SK-N-SH (cell line): ENCODE results near the gene ACIN1. TPM values are rescaled to one million over a fixed set of nuclear protein-coding genes. Genes with fewer than 3 reads are reported as not detected.

Experiments
- CTCF ChIA-PET: fragments of 300-600, 350-600 bp; formaldehyde crosslinking; extraction: SDS; loops from one replicate; lab custom pipeline; 2021; lab: Yijun Ruan, JAX
- POLR2A ChIA-PET: fragments of 350-600 bp; sonication (Branson Sonifier 250); formaldehyde crosslinking; extraction: SDS; loops from one replicate; lab custom pipeline; 2020; ENCODE audit warnings: antibody characterized with exemption, inconsistent platforms; lab: Yijun Ruan, JAX
- DNase-seq: peaks from one replicate; pipeline ENCODE4 v3.0.0; 2012
- H2AFZ ChIP-seq: fragments of 200-600 bp; sonication (generic); 2 replicates; pipeline ENCODE4 v1.8.1; 2016; ENCODE audit warnings: antibody characterized with exemption, mild to moderate bottlenecking, low read depth
- H3F3A ChIP-seq: fragments of 200-600 bp; sonication (generic); replicated peaks from 2 replicates; pipeline ENCODE3; 2016; ENCODE audit warnings: antibody characterized with exemption, mild to moderate bottlenecking; ENCODE audit not compliant: insufficient read depth
- H3K27ac ChIP-seq, 2 experiments: fragments of 200-500 bp in 1 of 2; fragments of 200-600 bp in 1 of 2; sonication (Bioruptor generic) in 1 of 2; sonication (generic), shearing (Covaris generic) in 1 of 2; 2 replicates each; pipeline versions ENCODE4 v1.5.1 to v1.6.1; 2014 to 2016; ENCODE audit warnings: low read depth in 2 of 2, inconsistent platforms in 1 of 2, low read length in 1 of 2, mild to moderate bottlenecking in 1 of 2, mixed read lengths in 1 of 2
- H3K27me3 ChIP-seq: fragments of 200-600 bp; sonication (generic), shearing (Covaris generic); 2 replicates; pipeline ENCODE4 v1.6.1; 2016; ENCODE audit warnings: mixed run types; ENCODE audit not compliant: insufficient read depth
- H3K36me3 ChIP-seq, 2 experiments: fragments of 200-500 bp in 1 of 2; fragments of 200-600 bp in 1 of 2; sonication (Bioruptor generic) in 1 of 2; sonication (generic) in 1 of 2; replicated peaks in 1 of 2; 2 replicates each; pipeline versions ENCODE3 to v1.5.1; 2014 to 2016; ENCODE audit warnings: low read length in 1 of 2, mild to moderate bottlenecking in 1 of 2; ENCODE audit not compliant: insufficient read depth in 2 of 2, control insufficient read depth in 1 of 2
- H3K4me1 ChIP-seq, 2 experiments: fragments of 200-500 bp in 1 of 2; fragments of 200-600 bp in 1 of 2; sonication (Bioruptor generic) in 1 of 2; sonication (generic), shearing (Covaris generic) in 1 of 2; 2 replicates each; pipeline versions ENCODE4 v1.5.1 to v1.6.1; 2014 to 2016; ENCODE audit warnings: low read depth in 1 of 2, low read length in 1 of 2, mixed run types in 1 of 2; ENCODE audit not compliant: insufficient read depth in 2 of 2, control insufficient read depth in 1 of 2
- H3K4me2 ChIP-seq: fragments of 200-600 bp; sonication (generic), shearing (Covaris generic); 2 replicates; pipeline ENCODE4 v1.6.1; 2017; ENCODE audit warnings: mixed run types
- H3K4me3 ChIP-seq, 2 experiments: fragments of 200-500 bp in 1 of 2; fragments of 200-600 bp in 1 of 2; sonication (Bioruptor generic) in 1 of 2; sonication (generic), shearing (Covaris generic) in 1 of 2; 2 replicates each; pipeline versions ENCODE4 v1.5.1 to v1.8.1; 2014 to 2016; ENCODE audit warnings: low read depth in 2 of 2, inconsistent platforms in 1 of 2, low read length in 1 of 2, mild to moderate bottlenecking in 1 of 2, mixed read lengths in 1 of 2, moderate library complexity in 1 of 2
- H3K79me2 ChIP-seq: fragments of 200-600 bp; sonication (generic); 2 replicates; pipeline ENCODE4 v1.8.1; 2017; ENCODE audit warnings: mild to moderate bottlenecking; ENCODE audit not compliant: insufficient read depth
- H3K9ac ChIP-seq: fragments of 200-600 bp; sonication (generic); 2 replicates; pipeline ENCODE4 v1.6.1; 2017; ENCODE audit warnings: mixed run types
- H3K9me2 ChIP-seq: fragments of 200-600 bp; sonication (generic); 2 replicates; pipeline ENCODE4 v1.6.1; 2017; ENCODE audit warnings: mixed run types
- H3K9me3 ChIP-seq: fragments of 200-600 bp; sonication (generic); 2 replicates; pipeline ENCODE4 v1.6.1; 2017; ENCODE audit warnings: mixed run types, mild to moderate bottlenecking, moderate library complexity
- H4K20me1 ChIP-seq: fragments of 200-600 bp; sonication (generic); 2 replicates; pipeline ENCODE4 v1.6.1; 2017; ENCODE audit warnings: mild to moderate bottlenecking, mixed run types; ENCODE audit not compliant: insufficient read depth
- CHD2 ChIP-seq: fragments of 150-350 bp; IDR thresholded peaks from 2 replicates; pipeline ENCODE4 v1.6.1; 2018; ENCODE audit warnings: low read length; ENCODE audit not compliant: partially characterized antibody
- CTCF ChIP-seq: fragments of 200-600 bp; sonication (generic); IDR thresholded peaks from 2 replicates; pipeline ENCODE4 v1.6.1; 2017; ENCODE audit warnings: antibody characterized with exemption, mild to moderate bottlenecking, moderate library complexity
- EZH2phosphoT487 ChIP-seq: fragments of 200-600 bp; sonication (generic); IDR thresholded peaks from 2 replicates; pipeline ENCODE4 v1.6.1; 2017; ENCODE audit warnings: low read depth, mixed run types, mild to moderate bottlenecking, antibody characterized with exemption, moderate library complexity, borderline replicate concordance
- FOXM1 ChIP-seq: IDR thresholded peaks from 2 replicates; pipeline ENCODE4 v1.4.0; 2012; ENCODE audit warnings: low read depth, mild to moderate bottlenecking
- GATA2 ChIP-seq: sonication (generic); formaldehyde crosslinking; IDR thresholded peaks from 2 replicates; pipeline ENCODE4 v1.5.0; 2020; ENCODE audit warnings: mild to moderate bottlenecking, missing genetic modification reagents
- JUND ChIP-seq: IDR thresholded peaks from 2 replicates; pipeline ENCODE4 v1.4.0; 2012
- MXI1 ChIP-seq: IDR thresholded peaks from 2 replicates; pipeline ENCODE4 v1.6.1; 2012; ENCODE audit warnings: mild to moderate bottlenecking, low read depth, low read length, improper control_type of control experiment
- NRF1 ChIP-seq: IDR thresholded peaks from 2 replicates; pipeline ENCODE4 v1.6.1; 2012; ENCODE audit warnings: low read depth, mild to moderate bottlenecking, low read length
- POLR2AphosphoS5 ChIP-seq: IDR thresholded peaks from 2 replicates; pipeline ENCODE4 v1.6.1; 2012; ENCODE audit warnings: low read depth, low read length
- RAD21 ChIP-seq: IDR thresholded peaks from 2 replicates; pipeline ENCODE4 v1.6.1; 2012; ENCODE audit warnings: mild to moderate bottlenecking, low read length
- RXRA ChIP-seq: IDR thresholded peaks from 2 replicates; pipeline ENCODE4 v1.4.0; 2012; ENCODE audit warnings: low read depth, mild to moderate bottlenecking, borderline replicate concordance
- SMC3 ChIP-seq: IDR thresholded peaks from 2 replicates; pipeline ENCODE4 v1.6.1; 2012; ENCODE audit warnings: low read depth, low read length, improper control_type of control experiment
- TAF1 ChIP-seq: IDR thresholded peaks from 2 replicates; pipeline ENCODE4 v1.6.1; 2012; ENCODE audit warnings: low read depth, mild to moderate bottlenecking, low read length, moderate library complexity, borderline replicate concordance
- TCF12 ChIP-seq: IDR thresholded peaks from 2 replicates; pipeline ENCODE4 v1.4.0; 2012
- USF2 ChIP-seq: fragments of 150-350 bp; IDR thresholded peaks from 2 replicates; pipeline ENCODE4 v1.6.1; 2017; ENCODE audit warnings: antibody characterized with exemption, low read length, low read depth, borderline replicate concordance
- WGBS: methylation state at CpG from one replicate; pipeline ENCODE4 v1.1.6; 2017; ENCODE audit warnings: low lambda C conversion rate; 5-methylcytosine and 5-hydroxymethylcytosine counted together
- polyA plus RNA-seq, 3 experiments: library from polyadenylated mRNA; depleted of rRNA; stranded (reverse); fragments of >200 nt; gene quantifications; 2 replicates each; pipeline ENCODE4 v1.2.3, GENCODE V29; 2012
- TF ChIP-seq, protein P1 (sequence below): IDR thresholded peaks from 2 replicates; pipeline ENCODE4 v1.4.0; 2012; ENCODE audit warnings: low read depth
- TF ChIP-seq, protein P2 (sequence below): fragments of 150-350 bp; IDR thresholded peaks from 2 replicates; pipeline ENCODE4 v1.6.1; 2016; ENCODE audit warnings: mild to moderate bottlenecking, low read depth, low read length
- TF ChIP-seq, protein P3 (sequence below): IDR thresholded peaks from 2 replicates; pipeline ENCODE4 v1.4.0; 2012; ENCODE audit warnings: low read depth, borderline replicate concordance

ACIN1 gene
- polyA plus RNA-seq, 1 of the 3 experiments (the other 2 are of a cell fraction) = 159 TPM

GRCh38 chr14:23043145-23043544 lies 51.8 kb downstream of the ACIN1 start:
- CTCF ChIA-PET = interaction anchor here (1.0 to 33.1 kb wide), 6 partner anchors 10 to 55 kb away, joined by 3 to 1566 read pairs (median 4); partner anchors contain the start of genes AJUBA and CDH24
- Histone ChIP-seq H3K79me2 (no peaks in the 10 kb centered on the region), H3K4me3 (no peak overlapping the region), H3K4me2 (no peak overlapping the region), H3K9me3 (no peaks in the 10 kb centered on the region), H3K4me1 (peaks cover 0 to 11% of the 10 kb centered on the region in 2 experiments; a peak in 1 of 4 replicates), H4K20me1 (no peaks in the 10 kb centered on the region), H3K27ac (no peak overlapping the region; a peak in 1 of 4 replicates), H3K36me3 (no peaks in the 10 kb centered on the region), H3K9me2 (no peaks in the 10 kb centered on the region), H3K9ac (no peak overlapping the region), H3F3A (peaks cover 11% of the 10 kb centered on the region)
- 90% methylated on average over 4 of the region's 6 CpGs for WGBS
- TF ChIP-seq TCF12 (no peak), EZH2phosphoT487 (no peak), POLR2AphosphoS5 (no peak), GATA2 (no peak), USF2 (no peak), RAD21 (no peak), NRF1 (no peak), TAF1 (no peak), CTCF (no peak), CHD2 (no peak), FOXM1 (no peak), RXRA (no peak), SMC3 (no peak), MXI1 (no peak), JUND (no peak)
- TF ChIP-seq, protein P1, sequence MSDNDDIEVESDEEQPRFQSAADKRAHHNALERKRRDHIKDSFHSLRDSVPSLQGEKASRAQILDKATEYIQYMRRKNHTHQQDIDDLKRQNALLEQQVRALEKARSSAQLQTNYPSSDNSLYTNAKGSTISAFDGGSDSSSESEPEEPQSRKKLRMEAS = no peak
- TF ChIP-seq, protein P2, sequence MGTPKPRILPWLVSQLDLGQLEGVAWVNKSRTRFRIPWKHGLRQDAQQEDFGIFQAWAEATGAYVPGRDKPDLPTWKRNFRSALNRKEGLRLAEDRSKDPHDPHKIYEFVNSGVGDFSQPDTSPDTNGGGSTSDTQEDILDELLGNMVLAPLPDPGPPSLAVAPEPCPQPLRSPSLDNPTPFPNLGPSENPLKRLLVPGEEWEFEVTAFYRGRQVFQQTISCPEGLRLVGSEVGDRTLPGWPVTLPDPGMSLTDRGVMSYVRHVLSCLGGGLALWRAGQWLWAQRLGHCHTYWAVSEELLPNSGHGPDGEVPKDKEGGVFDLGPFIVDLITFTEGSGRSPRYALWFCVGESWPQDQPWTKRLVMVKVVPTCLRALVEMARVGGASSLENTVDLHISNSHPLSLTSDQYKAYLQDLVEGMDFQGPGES = no peak
- TF ChIP-seq, protein P3, sequence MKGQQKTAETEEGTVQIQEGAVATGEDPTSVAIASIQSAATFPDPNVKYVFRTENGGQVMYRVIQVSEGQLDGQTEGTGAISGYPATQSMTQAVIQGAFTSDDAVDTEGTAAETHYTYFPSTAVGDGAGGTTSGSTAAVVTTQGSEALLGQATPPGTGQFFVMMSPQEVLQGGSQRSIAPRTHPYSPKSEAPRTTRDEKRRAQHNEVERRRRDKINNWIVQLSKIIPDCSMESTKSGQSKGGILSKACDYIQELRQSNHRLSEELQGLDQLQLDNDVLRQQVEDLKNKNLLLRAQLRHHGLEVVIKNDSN = no peak
- TF ChIP-seq, all 33 proteins: peak for 0
- no peaks in the 10 kb centered on the region for H3K27me3 ChIP-seq
- no peak for DNase-seq
- POLR2A ChIA-PET = interaction anchor here (1.5 kb wide), 1 partner anchor 36 kb away, joined by 5 read pairs; no protein-coding TSS in a partner anchor
- no peak overlapping the region for H2AFZ ChIP-seq
